HG03571 (cell line): Measurements from ENCODE around the gene SQOR.

Experiments
- ATAC-seq: cut with Tn5 transposase; IDR thresholded peaks from one replicate; pipeline ENCODE4 v1.9.1; 2021; ENCODE audit not compliant: unreplicated experiment

The SQOR gene

GRCh38 chr15:45657764-45658545 is 23.1 kb downstream of the SQOR start:
- ATAC-seq, result no peak

- ATAC-seq, result no peak
These were observed 25.6 kb downstream of the SQOR start for GRCh38 chr15:45660231-45660979.

DNA sequence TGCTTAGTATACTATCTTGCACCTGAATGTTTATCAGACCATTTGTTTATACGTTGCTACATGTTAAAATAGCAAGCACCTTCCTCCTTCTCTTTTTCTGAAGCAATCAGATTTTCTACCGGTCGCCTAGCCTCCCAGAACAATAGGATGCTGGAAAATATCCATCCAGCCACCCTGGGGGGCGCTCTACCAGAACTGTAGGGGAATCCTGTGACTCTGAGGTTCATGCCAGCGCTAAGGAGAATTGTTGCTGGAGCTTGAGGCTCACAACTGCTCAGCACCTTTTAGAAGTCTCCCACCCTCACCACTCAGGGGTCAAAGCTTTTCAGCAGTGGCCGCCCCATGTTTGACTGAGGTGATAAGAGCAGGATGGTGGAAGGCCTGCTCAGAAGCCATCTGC is 27.5 kb downstream of the SQOR start:
- no peak for ATAC-seq

- ATAC-seq, result no peak
These were observed 29.6 kb downstream of the SQOR start for GRCh38 chr15:45664451-45664850.

- no peak for ATAC-seq
These were observed 30.4 kb downstream of the SQOR start for GRCh38 chr15:45665261-45665660.

GRCh38 chr15:45666119-45666875 is 31.5 kb downstream of the SQOR start:
- no peak for ATAC-seq

- ATAC-seq, result no peak
These were observed 32.2 kb downstream of the SQOR start for GRCh38 chr15:45667002-45667401.

DNA sequence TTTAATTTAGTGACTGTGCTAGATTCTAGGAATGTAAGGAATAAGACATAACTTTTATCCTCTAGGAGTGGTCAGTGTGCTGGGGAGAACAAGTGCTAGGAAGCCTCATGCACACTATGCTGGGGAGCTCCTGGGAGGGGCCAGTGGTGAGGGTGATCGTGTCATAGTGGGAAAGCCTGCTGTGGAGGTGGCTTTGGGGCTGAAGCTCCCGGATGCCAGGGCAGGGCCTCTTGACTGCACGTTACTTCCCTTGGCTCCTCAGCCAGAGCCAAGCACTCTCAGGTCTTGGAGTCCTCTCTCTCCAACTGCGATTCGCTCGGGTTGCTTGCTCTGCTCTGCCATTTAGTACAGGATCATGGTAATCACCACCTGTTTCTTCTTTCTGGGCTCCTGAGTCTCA is 33.6 kb downstream of the SQOR start:
- ATAC-seq, result no peak

GRCh38 chr15:45669422-45669821 is 34.6 kb downstream of the SQOR start:
- ATAC-seq, result no peak

DNA sequence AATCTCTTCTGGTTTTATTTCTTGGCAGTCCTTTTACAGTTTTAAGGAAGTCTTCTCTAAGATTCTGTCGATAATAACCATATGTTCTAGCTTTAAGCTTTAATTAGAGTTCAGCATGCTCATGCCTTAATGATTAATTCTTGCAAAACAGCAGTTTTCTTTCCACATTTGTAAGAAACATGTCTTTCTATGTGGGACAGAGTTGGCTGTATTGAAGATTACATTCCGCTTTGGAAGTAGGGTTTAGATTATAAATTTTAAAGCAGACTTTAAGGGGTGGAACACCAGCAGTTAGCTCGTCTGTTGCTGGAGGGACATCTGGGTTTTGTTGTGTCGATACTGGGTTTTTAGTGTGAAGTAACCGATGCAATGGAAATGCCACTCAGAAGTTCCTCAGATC is 35.3 kb downstream of the SQOR start:
- no peak for ATAC-seq

GRCh38 chr15:45670511-45670910 is 35.7 kb downstream of the SQOR start:
- ATAC-seq, result no peak

GRCh38 chr15:45674677-45675076 is 39.8 kb downstream of the SQOR start:
- ATAC-seq, result no peak

DNA sequence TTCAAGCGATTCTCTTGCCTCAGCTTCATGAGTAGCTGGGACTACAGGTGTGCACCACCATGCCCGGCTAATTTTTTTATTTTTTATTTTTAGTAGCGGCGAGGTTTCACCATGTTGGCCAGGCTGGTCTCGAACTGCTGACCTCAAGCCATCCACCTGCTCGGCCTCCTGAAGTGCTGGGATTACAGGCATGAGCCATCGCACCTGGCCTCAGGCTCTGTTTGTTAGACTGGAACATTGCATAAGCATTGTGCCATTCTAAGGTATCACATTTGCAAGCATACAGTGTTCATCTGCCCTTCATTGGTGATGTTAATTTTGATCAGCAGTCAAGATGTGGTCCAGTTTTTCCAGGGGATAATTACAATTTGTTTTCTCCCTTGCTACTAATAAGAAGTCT is 43.0 kb downstream of the SQOR start:
- ATAC-seq, result no peak

GRCh38 chr15:45678459-45679178 is 43.8 kb downstream of the SQOR start:
- ATAC-seq, result no peak

DNA sequence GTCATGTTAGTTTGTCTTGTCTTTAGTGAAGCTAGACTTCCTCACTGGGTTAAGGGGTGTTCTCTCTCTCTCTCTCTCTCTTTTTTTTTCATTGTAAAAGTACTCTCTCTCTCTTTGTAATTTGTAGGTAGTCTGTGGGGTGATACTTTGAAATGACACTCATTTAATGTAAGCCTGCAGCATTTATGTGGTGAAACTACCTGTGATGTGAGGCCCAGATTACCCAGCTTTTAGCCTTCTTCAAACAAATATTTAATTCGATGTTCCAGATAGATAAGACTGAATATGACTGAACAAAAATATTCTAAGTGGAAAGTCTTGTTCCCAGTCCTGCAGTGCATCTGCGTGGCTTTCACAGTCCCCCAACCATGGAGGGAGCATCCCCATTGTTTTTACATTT is 49.7 kb downstream of the SQOR start:
- no peak for ATAC-seq

- no peak for ATAC-seq
These were observed 54.8 kb downstream of the SQOR start for GRCh38 chr15:45689616-45690015.

DNA sequence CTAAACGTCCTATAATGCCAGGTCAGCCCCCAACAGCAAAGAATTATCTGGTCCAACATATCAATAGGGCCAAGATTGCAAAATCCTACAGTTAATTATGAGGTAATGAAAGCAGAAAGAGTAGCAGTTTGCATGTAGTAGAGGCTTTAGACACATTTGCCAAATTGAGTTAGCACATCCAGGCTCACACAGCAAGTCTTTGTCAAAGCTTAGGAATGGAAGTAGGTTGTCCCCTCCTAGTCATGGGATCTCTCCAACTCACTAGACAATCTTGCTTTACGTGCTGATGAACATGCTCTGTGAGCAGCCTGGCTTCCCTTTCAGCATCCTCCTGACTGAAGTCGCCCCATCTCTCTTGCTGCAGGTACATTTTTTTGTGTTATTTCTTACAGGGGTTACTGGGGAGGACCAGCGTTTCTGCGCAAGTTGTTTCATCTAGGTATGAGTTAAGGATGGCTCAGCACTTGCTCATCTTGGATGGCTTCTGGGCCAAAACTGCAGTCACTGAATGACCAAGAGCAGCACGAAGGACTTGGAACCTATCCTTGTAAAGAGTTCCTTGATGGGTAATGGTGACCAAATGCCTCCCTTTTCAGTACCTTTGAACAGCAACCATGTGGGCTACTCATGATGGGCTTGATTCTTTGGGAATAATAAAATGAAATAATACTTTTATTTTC is 55.9 kb downstream of the SQOR start:
- ATAC-seq, result no peak

- ATAC-seq, result no peak
These were observed 66.3 kb downstream of the SQOR start for GRCh38 chr15:45701108-45701507.

GRCh38 chr15:45702041-45702440 is 67.2 kb downstream of the SQOR start:
- ATAC-seq, result no peak

DNA sequence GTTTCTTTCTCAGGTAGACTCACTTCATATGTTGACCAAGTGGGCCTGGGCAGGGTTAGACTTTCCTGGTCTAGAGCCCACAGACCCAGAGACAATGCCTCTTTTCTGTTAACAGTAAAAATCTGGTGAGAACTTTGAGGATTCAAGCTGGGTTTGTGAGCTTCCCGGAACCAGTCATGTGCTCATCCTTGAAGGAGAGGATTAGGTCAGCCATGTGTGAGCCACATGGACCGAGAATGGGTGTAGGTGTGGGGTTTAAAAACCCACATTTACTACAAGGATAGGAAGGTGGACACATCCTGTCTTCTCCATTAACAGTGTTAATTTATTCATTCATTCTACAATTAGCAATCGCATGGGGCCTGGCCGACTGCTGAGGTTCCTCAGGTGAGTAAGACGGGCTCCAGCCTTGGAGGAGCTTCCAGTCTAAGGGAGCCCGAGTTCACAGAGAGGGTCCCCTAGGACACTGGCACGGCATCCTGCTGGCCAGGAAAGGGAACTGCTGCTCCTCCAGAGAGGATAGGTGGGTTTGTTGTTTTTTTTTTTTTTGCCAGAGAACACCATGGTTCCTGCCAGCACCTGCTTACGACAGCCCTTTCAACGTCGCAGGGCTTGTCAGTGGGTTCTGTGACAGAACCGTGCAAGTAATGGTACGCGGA is 69.0 kb downstream of the SQOR start:
- no peak for ATAC-seq
